Urinary bladder (tissue), 4 donors: Measurements from ENCODE around the gene TTYH2. TPM values are rescaled to one million over a fixed set of nuclear protein-coding genes. Genes with fewer than 3 reads are reported as not detected.
"Not testable (repeated sequence)": the region's sequence is repeated elsewhere in the genome, so short reads cannot be mapped to it uniquely, and the experiment has no call there.

ENCODE experiments used
- DNase-seq: peaks from one replicate; pipeline ENCODE4 v3.0.0-alpha.2; 2015; ENCODE audit errors: extremely low spot score
- H3K27ac ChIP-seq: one replicate; pipeline ENCODE4 v1.5.1; 2013; ENCODE audit warnings: low read depth, mild to moderate bottlenecking, moderate library complexity
- H3K36me3 ChIP-seq: one replicate; pipeline ENCODE4 v1.6.1; 2013; ENCODE audit warnings: mild to moderate bottlenecking, moderate library complexity; ENCODE audit not compliant: insufficient read depth
- H3K4me1 ChIP-seq: one replicate; pipeline ENCODE4 v1.6.1; 2013; ENCODE audit warnings: mild to moderate bottlenecking, moderate library complexity; ENCODE audit not compliant: insufficient read depth
- H3K4me3 ChIP-seq: one replicate; pipeline ENCODE4 v1.5.1; 2013; ENCODE audit warnings: low read depth, low read length
- WGBS: extraction: QIAGEN DNeasy Blood & Tissue Kit; methylation state at CpG from one replicate; pipeline ENCODE4 v1.1.7; 2013; 5-methylcytosine and 5-hydroxymethylcytosine counted together
- polyA plus RNA-seq: library from polyadenylated mRNA; stranded (reverse); fragments of 200-250 nt; gene quantifications from one replicate; pipeline ENCODE4 v1.2.3, GENCODE V29; 2013
- total RNA-seq: library from RNA; depleted of rRNA; stranded (reverse); fragments of >200 nt; gene quantifications from one replicate; pipeline ENCODE4 v1.2.3, GENCODE V29; 2014
- donor health status: healthy with polysubstance abuse.
- donor health status: healthy.

The TTYH2 gene
- total and polyA plus RNA-seq, 2 donors, result 8.3 to 20.1 TPM

GRCh38 chr17:74185571-74186185 lies 27.7 kb upstream of the TTYH2 start:
- no peak for DNase-seq
- WGBS, result 70% methylated on average over 9 of the region's 9 CpGs
- Histone ChIP-seq H3K4me3 (no peak overlapping the region), H3K4me1 (no peaks in the 10 kb centered on the region), H3K36me3 (no peaks in the 10 kb centered on the region), H3K27ac (no peak overlapping the region)

GRCh38 chr17:74186498-74186897 lies 26.9 kb upstream of the TTYH2 start:
- WGBS, result 90% methylated on average over 20 of the region's 20 CpGs
- DNase-seq, result no peak
- no peak overlapping the region for H3K27ac ChIP-seq

GRCh38 chr17:74187761-74188160 lies 25.6 kb upstream of the TTYH2 start:
- no peak for DNase-seq
- H3K36me3 ChIP-seq, result no peaks in the 10 kb centered on the region
- no peak overlapping the region for H3K27ac ChIP-seq
- H3K4me3 ChIP-seq, result no peak overlapping the region
- no peaks in the 10 kb centered on the region for H3K4me1 ChIP-seq
- 40% methylated on average over 11 of the region's 11 CpGs for WGBS

More at GRCh38 chr17:74186498-74186897, 26.9 kb upstream of the TTYH2 start:
- H3K36me3 ChIP-seq, result no peaks in the 10 kb centered on the region
- no peak overlapping the region for H3K4me3 ChIP-seq
- H3K4me1 ChIP-seq, result no peaks in the 10 kb centered on the region

GRCh38 chr17:74188687-74189086 lies 24.7 kb upstream of the TTYH2 start:
- H3K36me3 ChIP-seq, H3K4me3 ChIP-seq, H3K4me1 ChIP-seq, DNase-seq, H3K27ac ChIP-seq: not testable (repeated sequence)
- WGBS, result 83% methylated on average over 4 of the region's 4 CpGs

- H3K4me1 ChIP-seq, result no peaks in the 10 kb centered on the region
- H3K27ac ChIP-seq, result no peak overlapping the region
- 44% methylated on average over 2 of the region's 2 CpGs for WGBS
- no peaks in the 10 kb centered on the region for H3K36me3 ChIP-seq
- DNase-seq, result no peak
- H3K4me3 ChIP-seq, result no peak overlapping the region
These were observed 23.2 kb upstream of the TTYH2 start for GRCh38 chr17:74190154-74190553.

- DNase-seq, result no peak
- WGBS, result 51% methylated on average over 6 of the region's 6 CpGs
- no peaks in the 10 kb centered on the region for H3K36me3 ChIP-seq
These were observed 22.5 kb upstream of the TTYH2 start for GRCh38 chr17:74190807-74191406.

GRCh38 chr17:74192950-74193781 lies 20.2 kb upstream of the TTYH2 start:
- Histone ChIP-seq H3K36me3 (no peaks in the 10 kb centered on the region), H3K4me3 (no peak overlapping the region), H3K4me1 (no peaks in the 10 kb centered on the region), H3K27ac (peak overlapping the region; percentile 33)
- DNase-seq, result no peak
- 38% methylated on average over 12 of the region's 12 CpGs for WGBS

More at GRCh38 chr17:74190807-74191406, 22.5 kb upstream of the TTYH2 start:
- Histone ChIP-seq H3K4me1 (no peaks in the 10 kb centered on the region), H3K27ac (no peak overlapping the region), H3K4me3 (no peak overlapping the region)

GRCh38 chr17:74194682-74195081 lies 18.7 kb upstream of the TTYH2 start:
- Histone ChIP-seq H3K36me3 (no peaks in the 10 kb centered on the region), H3K4me1 (no peaks in the 10 kb centered on the region), H3K4me3 (no peak overlapping the region), H3K27ac (no peak overlapping the region)
- DNase-seq, result no peak
- WGBS, result 68% methylated on average over 9 of the region's 9 CpGs

GRCh38 chr17:74196541-74197317 lies 16.6 kb upstream of the TTYH2 start:
- no peaks in the 10 kb centered on the region for H3K36me3 ChIP-seq
- no peak overlapping the region for H3K27ac ChIP-seq
- 32% methylated on average over 30 of the region's 30 CpGs for WGBS
- no peak overlapping the region for H3K4me3 ChIP-seq
- no peak for DNase-seq
- no peaks in the 10 kb centered on the region for H3K4me1 ChIP-seq

GRCh38 chr17:74197801-74198200 lies 15.6 kb upstream of the TTYH2 start:
- Histone ChIP-seq H3K4me3 (no peak overlapping the region), H3K36me3 (no peaks in the 10 kb centered on the region), H3K27ac (no peak overlapping the region), H3K4me1 (no peaks in the 10 kb centered on the region)
- no peak for DNase-seq
- WGBS, result 94% methylated on average over 2 of the region's 2 CpGs

GRCh38 chr17:74198694-74199093 lies 14.7 kb upstream of the TTYH2 start:
- no peak overlapping the region for H3K4me3 ChIP-seq

GRCh38 chr17:74199306-74200092 lies 13.9 kb upstream of the TTYH2 start:
- DNase-seq, result no peak
- H3K36me3 ChIP-seq, result no peaks in the 10 kb centered on the region
- H3K4me1 ChIP-seq, result no peaks in the 10 kb centered on the region
- H3K4me3 ChIP-seq, result no peak overlapping the region
- WGBS, result 22% methylated on average over 35 of the region's 35 CpGs
- no peak overlapping the region for H3K27ac ChIP-seq

More at GRCh38 chr17:74198694-74199093, 14.7 kb upstream of the TTYH2 start:
- Histone ChIP-seq H3K4me1 (no peaks in the 10 kb centered on the region), H3K27ac (no peak overlapping the region), H3K36me3 (no peaks in the 10 kb centered on the region)
- no peak for DNase-seq
- WGBS, result 78% methylated on average over 6 of the region's 6 CpGs

- Histone ChIP-seq H3K36me3 (no peaks in the 10 kb centered on the region), H3K4me1 (peaks cover 3% of the 10 kb centered on the region), H3K27ac (no peak overlapping the region), H3K4me3 (no peak overlapping the region)
- WGBS, result 58% methylated on average over 10 of the region's 10 CpGs
- DNase-seq, result no peak
These were observed 13.3 kb upstream of the TTYH2 start for GRCh38 chr17:74200112-74200511.
